Breast epithelium (tissue), 3 donors: ENCODE results near the gene CLDN15.
"Not testable (repeated sequence)": the region's sequence is repeated elsewhere in the genome, so short reads cannot be mapped to it uniquely, and the experiment has no call there.

ENCODE experiments used
- CTCF ChIP-seq, 3 donors: fragments of 450-650 bp; IDR thresholded peaks; one replicate each; pipeline ENCODE4 v1.5.1; 2016 to 2017; ENCODE audit warnings: antibody characterized with exemption in 3 of 3, mild to moderate bottlenecking in 3 of 3, moderate library complexity in 3 of 3
- POLR2A ChIP-seq: fragments of 450-650 bp; IDR thresholded peaks from one replicate; pipeline ENCODE4 v1.6.1; 2016; ENCODE audit warnings: antibody characterized with exemption, mild to moderate bottlenecking, moderate library complexity
- POLR2AphosphoS5 ChIP-seq, 3 donors: sonication (generic); formaldehyde crosslinking; IDR thresholded peaks; one replicate each; pipeline ENCODE4 v1.6.1; 2017; ENCODE audit warnings: antibody characterized with exemption in 3 of 3

- peak in 1 of 3 donors; percentile 8 for TF ChIP-seq CTCF (IDR thresholded peaks at IDR 0.05)
- TF ChIP-seq POLR2A; POLR2AphosphoS5 (IDR thresholded peaks at IDR 0.05): not testable (repeated sequence)
Measured at GRCh38 chr7:101285880-101286279, 48.3 kb upstream of the CLDN15 start.
